Fibroblast of skin of right biceps (primary cell): Measurements from ENCODE around the gene C1RL.

ENCODE experiments used
- DNase-seq: peaks from one replicate; pipeline ENCODE4 v3.0.0-alpha.2; 2013

The C1RL gene, protein sequence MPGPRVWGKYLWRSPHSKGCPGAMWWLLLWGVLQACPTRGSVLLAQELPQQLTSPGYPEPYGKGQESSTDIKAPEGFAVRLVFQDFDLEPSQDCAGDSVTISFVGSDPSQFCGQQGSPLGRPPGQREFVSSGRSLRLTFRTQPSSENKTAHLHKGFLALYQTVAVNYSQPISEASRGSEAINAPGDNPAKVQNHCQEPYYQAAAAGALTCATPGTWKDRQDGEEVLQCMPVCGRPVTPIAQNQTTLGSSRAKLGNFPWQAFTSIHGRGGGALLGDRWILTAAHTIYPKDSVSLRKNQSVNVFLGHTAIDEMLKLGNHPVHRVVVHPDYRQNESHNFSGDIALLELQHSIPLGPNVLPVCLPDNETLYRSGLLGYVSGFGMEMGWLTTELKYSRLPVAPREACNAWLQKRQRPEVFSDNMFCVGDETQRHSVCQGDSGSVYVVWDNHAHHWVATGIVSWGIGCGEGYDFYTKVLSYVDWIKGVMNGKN

DNA sequence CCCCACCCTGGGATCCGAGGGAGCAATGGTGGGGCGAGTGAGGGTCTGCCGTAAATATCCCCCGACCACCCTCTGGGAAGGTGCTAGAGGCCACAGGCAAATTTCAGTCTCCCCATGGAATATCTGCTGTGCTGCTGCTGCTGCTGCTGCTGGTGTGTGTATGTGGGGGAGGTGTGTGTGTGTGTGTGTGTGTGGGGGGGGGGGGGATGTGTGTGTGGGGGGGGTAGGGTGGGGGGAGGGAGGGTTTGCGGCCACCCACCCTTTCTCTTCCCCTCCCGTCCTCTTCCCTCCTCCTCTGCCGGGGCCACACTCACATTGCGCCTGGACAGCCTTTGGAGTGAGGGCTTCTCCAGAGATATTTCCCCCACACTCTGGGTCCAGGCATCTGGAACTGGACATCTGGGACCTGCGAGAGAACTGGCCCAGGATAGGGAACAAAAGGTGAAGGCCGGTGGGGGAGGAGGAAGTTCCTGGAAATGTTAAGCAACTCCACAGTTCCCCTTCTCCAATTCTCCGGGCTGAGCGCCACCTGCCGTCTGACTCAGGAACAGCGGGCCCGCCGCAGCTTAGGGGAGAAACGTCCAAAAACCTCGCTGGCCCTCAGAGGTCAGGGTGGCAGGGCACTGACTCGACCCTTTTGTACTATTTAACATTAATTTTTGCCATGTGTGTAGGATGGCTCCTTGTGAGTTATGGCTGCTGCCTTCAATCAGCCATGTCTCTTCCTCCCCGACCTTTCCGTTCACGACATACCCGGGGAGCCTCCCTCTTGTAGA, at the start of gene C1RL:
C1RL (minus strand) TSS at position 419 of the 776 bp plus-strand sequence; CDS start at position 385, 34 bp downstream.
- peak; percentile 86 for DNase-seq

DNA sequence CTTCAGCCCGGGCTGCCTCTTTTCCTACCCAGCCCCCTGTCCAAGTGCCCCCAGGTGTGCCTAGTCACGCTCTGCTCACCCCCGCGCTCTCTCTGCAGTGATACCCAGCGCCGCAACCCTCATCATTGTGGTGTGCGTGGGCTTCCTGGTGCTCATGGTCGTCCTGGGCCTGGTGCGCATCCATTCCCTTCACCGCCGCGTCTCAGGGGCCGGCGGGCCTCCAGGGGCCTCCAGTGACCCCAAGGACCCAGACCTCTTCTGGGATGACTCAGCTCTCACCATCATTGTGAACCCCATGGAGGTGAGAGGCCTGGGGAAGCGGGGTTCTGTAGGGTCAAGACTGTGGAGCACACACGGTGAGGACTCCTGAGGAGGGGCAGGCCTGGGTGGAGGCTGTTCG, 48.4 kb upstream of the C1RL start:
- no peak for DNase-seq

DNA sequence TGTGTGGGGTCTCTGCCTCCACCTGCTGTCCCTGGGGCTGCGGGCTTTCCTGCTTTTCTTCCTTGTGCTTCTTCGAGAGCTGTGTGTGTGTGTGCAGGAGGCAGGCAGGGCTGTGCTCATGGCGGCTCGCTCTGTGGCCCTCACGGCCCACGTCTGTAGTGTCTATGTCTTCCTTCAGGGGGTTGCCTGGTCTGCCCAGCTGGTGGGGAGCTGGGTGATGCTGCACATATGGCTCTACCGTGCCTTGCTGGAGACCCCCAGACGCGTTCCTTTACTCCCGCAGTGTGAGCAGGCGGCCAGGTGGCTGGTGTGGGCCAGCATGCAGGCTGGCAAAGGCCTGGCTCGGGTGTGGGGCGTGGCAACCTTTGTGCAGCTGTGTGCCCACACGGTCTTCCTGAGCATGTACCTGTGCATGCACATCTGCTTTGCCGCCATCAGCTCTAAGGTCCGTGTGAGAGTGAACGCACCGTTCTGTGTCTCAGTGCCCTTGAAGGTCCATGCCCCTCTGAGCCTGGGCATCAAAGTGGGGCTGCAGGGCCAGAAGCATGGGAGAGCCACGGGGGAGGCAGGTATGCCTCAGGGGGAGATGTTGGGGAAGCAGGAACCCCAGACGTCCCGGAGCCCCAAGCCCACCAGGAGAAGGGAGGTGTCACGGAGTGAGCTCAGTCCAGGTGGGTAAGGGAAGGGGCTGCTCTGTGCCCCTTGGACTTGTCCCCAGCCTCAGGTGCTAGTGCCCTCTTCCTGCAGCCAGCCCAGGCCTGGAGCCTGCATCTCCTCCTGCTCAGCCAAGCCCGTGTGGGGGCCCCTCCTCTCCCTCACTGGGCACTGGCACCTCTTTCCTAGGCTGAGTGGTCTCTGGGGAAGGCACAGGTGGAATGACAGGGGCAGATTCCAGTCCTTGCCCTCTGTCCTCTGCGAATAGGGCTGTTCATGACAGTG, 47.5 kb upstream of the C1RL start:
- DNase-seq = no peak

DNA sequence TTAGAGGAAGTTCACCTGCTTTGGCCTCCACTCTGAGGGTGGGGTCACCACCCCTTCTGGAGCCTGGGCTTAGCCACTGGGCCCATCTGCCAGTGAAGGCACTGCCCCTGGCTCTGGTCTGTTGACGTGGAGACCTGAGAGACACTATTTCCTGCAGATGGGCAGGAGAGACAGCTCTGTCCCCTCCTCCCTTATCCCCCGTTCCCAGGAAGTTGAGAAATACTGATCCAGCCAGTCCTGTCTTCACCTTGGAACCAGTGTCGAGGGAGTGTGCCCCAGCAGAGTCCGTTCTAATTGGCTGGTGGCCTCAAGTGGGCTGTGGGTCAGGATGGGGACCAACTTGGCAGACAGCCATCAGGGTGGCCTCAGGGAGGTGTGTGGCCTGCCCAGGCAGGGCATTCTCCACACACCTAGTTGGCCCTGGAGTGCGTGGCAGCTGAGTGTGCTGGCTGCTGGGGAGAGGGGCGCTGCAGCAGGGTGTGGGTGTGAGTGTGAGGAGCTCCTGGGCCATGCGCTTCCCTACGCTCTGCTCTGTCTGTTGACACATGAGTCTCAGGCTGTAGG, 46.5 kb upstream of the C1RL start:
- no peak for DNase-seq

DNA sequence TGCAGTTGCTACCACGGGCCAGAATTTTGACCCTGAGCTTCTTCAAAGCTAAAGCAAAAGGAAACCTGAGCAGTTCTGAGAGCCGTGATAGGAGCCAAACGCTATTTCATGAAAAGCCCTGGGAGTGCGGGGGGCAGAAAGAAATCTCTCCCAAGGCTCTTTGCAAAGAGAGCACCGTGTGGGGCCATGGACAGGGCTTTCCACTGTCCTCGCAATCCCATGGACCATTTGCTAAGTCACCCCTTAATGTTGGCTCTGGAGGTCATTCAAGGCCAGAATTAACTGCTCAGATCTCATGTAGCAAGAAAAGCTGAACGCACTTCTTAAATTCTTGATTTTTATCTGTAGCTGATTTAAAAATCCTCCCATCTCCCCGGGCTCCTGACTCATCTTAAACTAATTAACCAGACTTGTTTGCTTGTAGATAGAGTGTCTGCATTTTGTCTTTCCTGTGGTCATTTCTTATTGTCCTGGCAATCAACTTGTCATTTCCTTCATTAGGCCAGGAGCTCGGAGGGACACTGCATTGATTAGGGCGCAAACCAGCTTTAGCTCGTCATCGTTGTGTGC, 46.0 kb upstream of the C1RL start:
- DNase-seq = no peak

DNA sequence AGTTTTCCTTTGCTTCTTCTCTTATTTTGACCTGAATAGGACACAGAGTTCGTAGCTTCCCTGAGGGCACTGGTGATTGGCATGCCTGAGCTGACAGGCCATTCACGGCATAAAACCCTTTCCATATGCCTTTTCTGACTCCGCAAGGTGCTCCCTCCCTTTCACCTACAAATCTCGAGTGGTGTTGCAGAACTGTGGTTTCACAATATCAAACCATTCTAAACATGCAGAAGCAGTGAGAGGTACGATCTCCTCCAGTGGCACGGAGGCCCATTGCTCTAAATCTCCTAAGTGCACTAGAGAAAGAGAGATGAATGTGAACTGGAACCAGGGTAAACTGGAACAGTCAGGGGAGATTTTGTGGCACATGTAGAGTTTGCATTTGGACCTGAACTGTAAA, 45.0 kb upstream of the C1RL start:
- DNase-seq = no peak

DNA sequence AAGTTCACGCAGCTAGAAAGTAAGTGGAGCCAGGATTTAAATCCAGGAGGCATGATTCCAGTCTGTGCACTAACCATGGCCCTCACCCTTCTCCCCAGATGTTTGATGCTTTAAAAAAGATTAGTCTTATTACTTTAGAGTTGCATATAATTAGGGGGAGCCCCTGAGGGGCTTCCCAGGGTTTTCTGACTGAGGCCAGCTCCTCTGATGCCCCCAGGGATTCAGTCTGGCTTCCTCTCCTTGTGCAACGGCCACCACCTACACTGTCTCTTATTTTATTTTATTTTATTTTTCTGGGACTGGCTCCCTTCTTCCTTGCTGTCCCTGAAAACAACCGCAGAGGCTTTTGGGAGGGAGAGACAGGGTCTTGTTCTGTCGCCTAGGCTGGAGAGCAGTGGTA, 43.8 kb upstream of the C1RL start:
- no peak for DNase-seq

DNA sequence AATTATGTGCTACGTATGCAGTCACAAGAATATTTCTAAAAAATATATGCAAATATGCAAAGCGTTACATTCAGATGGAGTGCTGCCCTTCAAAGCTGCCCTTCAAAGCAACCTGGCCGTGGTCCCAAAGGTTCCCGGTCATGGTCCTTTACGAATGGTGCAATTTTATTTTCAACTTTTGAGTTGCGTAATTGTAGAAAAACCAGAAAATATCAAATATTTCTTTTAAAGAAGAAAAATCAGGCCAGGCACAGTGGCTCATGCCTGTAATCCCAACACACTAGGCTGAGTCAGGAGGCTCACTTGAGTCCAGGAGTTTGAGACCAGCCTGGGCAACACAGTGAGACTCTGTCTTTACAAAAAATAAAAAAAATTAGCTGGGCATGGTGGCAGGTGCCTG, 42.5 kb upstream of the C1RL start:
- no peak for DNase-seq

DNA sequence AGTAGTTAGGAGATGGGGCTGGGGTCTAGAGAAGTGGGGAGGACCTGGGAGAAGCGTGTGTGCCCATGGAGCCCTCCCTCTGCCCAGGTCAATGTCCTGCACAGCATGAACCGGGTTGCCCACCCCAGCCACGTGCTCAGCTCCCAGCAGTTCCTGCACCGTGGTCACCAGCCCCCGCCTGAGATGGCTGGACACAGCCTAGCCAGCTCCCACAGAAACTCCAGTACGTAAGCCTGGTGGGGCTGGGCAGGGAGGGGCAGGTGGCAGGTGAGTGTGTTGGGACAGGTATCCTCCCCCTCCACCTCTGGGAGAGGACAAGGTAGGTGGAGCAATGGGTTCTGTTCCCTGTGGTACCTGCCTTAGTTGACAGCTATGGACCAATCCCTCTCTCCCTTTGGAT, 41.8 kb upstream of the C1RL start:
- DNase-seq = no peak

DNA sequence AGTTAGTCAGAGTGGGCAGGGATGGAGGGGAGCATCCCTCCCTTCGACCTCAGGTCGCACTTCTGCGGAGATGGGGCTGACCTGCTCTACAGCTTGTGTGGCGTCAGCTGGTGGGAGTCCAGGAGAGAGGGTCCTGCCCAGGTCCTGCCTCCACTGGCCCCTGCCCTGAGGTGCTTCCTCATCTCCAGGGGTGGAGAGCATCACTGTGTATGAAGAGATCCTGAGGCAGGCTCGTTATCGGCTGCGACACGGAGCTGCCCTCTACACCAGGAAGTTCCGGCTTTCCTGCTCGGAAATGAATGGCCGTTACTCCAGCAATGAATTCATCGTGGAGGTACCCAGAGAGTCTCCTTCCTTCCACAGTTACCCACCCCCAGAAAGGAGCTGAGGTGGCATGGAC, 41.3 kb upstream of the C1RL start:
- no peak for DNase-seq

DNA sequence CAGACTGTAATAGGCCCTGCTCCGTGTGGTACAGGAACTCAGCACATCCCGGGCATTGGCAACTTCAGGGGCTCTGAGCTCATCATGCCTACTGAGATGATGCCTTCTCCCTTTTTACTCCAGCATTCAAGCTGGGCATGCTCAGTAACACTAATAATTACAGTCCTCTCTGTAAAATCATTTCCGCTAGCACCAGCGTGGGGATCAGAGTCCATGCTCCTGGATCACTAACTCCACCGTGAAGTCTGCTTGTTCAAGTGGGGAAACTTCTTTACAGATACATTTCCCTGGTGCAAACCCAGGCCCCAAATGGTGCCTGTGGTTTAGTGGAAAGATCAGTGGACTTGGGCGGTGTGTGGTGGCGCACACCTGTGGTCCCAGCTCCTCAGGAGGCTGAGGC, 37.9 kb upstream of the C1RL start:
- no peak for DNase-seq

DNA sequence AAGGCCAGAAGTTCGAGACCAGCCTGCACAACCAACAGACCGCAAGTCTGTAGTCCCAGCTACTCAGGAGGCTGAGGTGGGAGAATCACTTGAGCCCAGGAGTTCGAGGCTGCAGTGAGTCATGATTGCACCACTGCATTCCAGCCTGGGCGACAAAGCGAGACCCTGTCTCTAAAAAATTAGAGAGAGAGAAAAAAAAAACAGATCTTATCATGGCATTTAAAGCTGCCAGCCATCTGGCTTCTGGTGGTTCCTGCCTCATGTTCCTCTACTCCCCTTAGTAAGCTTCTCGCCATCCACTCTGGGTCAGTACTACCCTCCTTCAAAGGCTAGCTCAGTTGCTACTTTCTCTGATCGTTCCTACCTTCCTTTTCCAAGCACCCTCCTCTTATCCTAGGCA, 37.2 kb upstream of the C1RL start:
- no peak for DNase-seq

DNA sequence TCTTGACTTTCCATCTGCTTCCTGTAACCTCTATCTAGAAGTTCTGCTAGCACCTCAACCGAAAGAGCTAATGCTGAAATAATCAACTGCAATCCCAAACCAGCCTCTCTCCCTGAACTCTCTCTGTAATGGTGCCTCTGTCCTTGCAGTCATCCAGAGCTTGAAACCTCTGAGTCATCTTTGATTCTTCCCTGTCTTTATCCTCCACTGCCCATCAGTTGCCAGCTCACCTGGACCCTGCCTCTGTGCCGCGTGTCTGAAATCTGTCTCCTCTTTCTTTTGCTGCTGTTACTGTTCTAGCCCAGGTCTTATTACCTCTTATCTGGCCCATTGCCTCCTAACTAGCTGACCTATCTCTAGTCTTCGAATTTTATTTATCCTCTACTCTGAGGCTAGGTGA, 36.7 kb upstream of the C1RL start:
- no peak for DNase-seq

DNA sequence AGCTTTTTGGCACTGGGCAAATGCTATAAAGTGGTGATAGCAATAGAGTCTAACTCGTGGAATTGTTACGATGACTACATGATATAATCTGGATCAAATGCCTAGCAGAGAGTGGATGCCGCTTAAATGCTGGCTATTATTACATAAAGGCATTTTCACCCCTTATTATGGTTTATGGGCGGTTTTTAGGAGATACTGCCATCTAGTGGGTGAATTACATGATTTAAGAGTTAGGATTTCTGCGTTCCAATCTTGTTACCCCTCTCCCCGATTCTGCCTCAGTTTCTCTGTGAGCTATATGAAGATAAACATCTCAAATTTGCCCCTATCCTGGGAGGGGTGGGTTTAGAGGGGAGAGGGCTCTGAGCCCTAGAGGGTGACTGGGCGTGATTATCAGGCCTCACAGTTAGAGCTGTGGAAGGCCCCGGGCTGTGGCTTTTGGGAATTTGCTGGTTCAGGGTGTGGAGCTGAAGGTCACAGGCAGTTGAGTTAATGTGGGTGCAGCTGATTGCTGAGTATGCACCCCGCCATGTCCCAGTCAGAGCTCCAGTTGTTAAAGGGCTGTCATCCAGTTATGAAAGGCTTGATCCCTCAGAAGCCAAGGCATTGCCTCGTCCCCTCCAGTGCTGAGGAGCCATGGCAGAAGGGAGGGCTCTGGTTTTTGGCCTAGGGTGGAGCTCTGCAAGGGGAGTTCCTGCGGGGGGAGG, 35.6 kb upstream of the C1RL start:
- peak; percentile 34 for DNase-seq

DNA sequence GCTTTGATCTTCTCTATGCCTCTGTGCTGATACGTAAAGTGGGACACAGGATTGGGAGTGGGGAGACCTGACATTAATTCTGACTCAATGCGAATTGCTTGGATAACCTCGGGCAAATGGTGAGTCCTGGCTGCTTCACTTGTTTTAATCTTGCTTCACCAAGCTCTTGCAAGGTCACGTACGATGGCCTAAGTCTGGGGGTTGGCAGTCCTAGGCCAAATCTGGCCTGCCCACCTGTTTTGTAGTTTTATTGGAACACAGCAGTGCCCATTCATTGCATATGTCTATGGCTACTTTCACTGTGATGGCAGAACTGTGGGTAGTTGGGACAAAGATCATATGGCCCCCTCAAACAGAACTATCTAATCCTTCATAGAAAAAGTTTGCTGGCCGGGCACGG, 34.5 kb upstream of the C1RL start:
- no peak for DNase-seq

DNA sequence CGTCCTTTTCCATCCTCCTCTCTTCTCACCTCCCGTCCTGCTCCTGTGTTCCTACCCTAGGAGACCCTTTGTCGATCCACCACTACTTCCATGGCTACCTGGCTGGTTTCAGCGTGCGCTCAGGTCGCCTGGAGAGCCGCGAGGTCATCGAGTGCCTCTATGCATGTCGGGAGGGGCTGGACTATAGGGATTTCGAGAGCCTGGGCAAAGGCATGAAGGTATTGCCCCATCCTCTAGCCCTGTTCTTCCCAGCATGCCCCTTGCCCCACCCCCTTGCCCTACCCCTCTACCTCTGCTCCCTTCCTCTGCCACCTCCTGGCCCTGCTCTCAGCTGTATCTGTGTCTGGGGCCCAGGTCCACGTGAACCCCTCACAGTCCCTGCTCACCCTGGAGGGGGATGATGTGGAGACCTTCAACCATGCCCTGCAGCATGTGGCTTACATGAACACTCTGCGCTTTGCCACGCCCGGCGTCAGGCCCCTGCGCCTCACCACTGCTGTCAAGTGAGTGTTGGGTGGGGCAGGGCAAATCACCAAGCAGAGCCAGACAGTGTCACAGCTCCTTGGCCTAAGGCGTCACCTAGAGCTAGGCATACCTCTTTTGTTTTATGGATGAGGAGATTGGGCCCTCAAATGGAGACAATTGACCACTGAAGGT, 33.9 kb upstream of the C1RL start:
- no peak for DNase-seq

DNA sequence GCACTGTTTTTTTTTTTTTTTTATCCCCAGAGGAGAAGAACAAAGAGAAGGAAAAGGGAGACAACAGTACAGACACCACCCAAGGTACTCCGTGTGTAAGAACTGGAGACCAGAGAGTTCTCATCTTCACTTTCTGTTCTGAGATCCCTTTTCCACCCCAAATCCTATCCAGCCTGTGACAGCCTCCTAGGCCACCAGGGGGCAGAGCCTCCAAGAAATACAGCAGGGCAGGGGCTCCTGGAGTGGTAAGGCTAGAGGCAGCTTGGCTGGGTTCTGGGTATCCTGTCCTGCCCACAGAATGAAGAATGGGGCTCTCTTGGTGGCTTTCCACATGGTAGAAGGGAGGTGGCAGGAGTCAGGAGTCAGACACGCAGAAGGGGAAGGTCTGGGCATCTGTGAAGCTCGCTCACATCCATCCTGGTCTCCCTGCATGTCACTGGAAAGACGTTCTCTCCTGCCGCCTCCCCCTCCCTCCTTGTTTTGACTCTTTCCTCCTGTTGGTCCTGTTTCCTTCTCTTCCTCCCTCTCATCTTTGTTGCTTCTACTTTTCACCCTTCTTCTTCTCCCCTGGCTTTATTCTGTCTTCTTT, 33.1 kb upstream of the C1RL start:
- DNase-seq = peak; percentile 53

DNA sequence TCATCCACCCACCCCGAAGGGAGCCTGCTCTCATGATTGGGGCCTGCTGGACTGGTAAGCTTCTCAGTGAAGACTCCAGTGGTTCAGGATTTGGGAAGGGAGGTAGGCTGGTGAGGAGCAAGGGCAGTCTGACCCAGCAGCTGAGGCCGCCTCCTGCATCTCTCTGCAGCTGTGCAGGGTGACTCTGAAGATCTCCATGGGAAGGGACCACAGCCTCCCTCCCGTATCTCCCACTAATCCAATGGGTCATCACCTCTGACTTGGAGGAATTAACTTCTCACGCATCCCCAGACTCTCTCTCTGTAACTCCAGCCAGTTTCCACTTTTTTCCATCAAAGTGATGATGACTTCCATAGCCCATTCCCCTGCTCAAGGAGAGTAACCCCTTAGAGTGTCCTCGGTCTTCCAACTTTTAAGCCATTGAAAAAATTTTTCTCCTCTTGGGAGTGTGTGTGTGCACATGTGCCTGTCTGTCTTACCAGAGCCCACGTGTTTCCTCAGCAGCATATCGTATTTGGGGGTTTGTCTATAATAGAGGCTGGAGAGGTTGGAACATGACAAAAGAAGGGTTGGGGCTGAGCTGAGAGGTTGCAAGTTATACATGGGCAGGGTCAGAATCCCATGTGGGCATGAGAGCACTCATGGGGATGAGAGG, 32.5 kb upstream of the C1RL start:
- DNase-seq = no peak

DNA sequence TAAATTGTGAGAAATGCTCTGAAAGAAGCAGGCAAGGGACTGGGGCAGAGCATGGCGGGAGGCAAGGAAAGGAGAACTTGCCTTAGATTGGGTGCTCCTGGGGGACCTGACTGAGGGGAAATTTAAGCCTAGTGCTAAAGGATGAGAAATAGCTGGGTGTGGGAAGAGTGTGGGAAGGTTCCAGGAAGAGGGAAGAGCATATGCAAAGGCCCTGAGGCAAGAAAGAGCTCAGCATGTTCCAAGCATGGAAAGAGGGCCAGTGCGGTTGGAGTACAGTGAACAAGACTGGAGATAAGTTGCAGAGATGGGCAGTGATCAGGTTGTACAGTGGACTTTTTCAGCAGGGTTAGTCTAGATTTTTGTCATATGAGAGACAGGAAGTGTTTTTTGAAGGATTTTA, 30.2 kb upstream of the C1RL start:
- no peak for DNase-seq

DNA sequence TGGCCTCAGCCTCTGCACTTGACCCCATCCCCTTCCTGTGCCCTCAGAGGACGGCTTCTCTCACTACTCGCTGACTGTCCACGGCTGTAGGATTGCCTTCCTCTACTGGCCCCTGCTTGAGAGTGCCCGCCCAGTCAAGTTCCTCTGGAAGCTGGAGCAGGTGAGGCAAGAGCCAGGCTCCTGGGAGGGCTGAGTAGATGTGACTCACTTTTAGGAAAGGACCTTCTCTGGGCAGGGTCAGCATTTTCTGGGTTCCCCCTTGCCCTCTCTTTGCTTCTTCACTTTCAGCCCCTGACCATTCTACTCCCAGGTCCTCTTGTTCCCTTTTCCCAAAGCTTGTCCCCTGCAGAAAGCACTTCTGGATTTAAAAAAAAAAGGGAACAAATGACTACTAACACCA, 28.9 kb upstream of the C1RL start:
- DNase-seq = no peak
